ENCODE data around the gene NR2C2AP. TPM values are rescaled to one million over a fixed set of nuclear protein-coding genes. Genes with fewer than 3 reads are reported as not detected.
A peak's percentile ranks its signal among the peaks of the same experiment; 100 is the strongest.
"Not testable (repeated sequence)": the region's sequence is repeated elsewhere in the genome, so short reads cannot be mapped to it uniquely, and the experiment has no call there.

NR2C2AP gene
- total RNA-seq, 1 experiment from 2014 or later, result 25.8 TPM

DNA sequence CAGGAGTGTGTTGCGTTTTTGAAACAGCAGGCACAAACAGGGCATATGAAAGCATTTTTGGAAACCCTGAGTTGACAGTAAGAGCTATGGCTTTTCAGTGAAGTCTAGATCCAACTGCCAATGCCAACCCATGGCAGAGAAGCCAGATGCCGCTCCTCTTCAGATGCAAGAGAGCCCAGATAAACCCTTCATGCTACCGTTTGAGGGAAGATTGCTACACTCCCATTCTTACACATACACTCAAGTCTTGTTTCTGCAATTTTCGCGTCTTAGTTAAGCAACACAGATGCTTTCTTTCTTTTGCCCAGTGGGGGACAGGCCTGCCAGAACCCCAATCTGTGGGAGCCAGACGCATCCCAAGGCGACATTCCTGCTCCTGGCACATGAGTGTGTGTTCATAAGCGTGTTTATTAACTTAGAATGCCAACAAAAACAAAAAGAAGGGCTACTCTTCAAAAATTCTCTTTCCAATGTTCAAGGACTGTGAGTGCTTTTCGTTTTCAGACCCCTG lies 21.7 kb downstream of the NR2C2AP start:
- Histone ChIP-seq H3K36me3 (replicated peaks; ENCODE audit: control insufficient read depth, insufficient read depth, low read length) (peaks cover 2% of the 10 kb centered on the region), H3K4me3 (ENCODE audit: insufficient read depth, low read depth, low read length) (no peak overlapping the region)
- no peak for DNase-seq

DNA sequence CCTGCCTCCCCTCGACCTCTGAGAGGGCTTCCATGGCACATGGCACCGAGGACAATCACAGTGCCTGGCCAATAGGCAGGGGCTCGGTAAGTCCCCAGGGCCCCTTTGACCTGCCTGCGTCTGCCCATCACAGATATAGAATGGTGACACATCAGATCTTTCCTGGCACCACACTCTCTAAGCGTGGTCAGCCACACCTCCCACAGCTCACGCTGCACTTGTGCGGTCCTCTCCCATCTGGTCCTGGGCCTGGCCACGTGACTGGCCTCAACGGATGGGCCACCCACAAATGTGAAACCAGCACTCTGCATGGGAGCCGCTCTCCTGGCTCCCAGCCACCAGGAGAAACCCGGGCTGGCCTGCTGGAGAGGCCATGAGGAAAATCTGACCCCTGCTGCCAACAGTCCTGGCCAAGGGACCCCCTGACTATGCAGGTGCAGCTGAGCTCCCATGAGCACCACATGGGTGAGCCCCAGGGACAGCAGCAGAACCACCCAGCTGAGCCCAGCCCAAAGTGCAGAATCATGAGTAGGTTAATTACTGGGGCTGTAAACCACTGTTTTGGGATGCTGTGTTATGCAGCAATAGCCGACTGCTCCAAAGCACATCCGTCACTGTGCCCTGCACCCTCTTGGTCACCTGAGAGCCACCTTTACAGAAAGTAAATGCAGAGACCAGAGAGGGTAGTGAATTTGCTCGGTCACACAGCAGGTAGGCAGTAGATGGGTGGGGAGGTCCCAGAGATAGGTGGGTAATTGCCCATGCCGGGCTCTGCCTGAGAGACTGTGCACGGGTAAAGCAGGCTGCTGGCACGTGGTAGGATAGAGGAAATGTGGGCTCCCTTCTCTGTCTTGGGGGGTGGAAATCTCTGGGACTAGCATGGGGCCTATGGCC lies 23.4 kb downstream of the NR2C2AP start:
- Histone ChIP-seq H3K27me3 (ENCODE audit: control insufficient read depth, insufficient read depth, low read length) (no peaks in the 10 kb centered on the region), H3K4me3 (ENCODE audit: insufficient read depth, low read depth, low read length) (no peak overlapping the region), H3K36me3 (replicated peaks; ENCODE audit: control insufficient read depth, insufficient read depth, low read length) (no peaks in the 10 kb centered on the region; the same call in 1 of the 2 replicates)
- DNase-seq, result no peak

More for the DNA sequence above, 21.7 kb downstream of the NR2C2AP start:
- H3K27me3 ChIP-seq (ENCODE audit: control insufficient read depth, insufficient read depth, low read length), result no peaks in the 10 kb centered on the region

DNA sequence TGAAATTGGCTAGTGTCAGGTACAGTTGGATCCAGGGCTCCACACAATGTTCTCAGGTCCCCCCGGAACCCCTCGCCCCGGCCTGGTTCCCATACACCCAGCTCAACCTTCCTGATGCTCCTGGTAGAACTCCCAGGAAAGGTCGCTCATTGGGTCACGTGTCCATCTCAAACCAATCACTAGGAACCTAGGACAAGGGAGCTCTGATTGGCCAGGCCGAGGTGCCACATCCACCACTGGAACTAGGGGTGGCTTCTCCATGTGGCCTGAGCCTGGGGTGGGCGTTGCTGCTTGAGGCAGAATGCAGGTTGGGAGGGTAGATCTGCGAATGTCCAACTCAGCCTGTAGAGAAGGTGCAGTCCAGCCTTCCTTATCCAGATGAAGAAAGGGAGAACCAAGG lies 26.3 kb downstream of the NR2C2AP start:
- Histone ChIP-seq H3K36me3 (replicated peaks; ENCODE audit: control insufficient read depth, insufficient read depth, low read length) (no peaks in the 10 kb centered on the region; the same call in 1 of the 2 replicates), H3K27me3 (ENCODE audit: control insufficient read depth, insufficient read depth, low read length) (no peaks in the 10 kb centered on the region), H3K4me3 (ENCODE audit: insufficient read depth, low read depth, low read length) (no peak overlapping the region)
- DNase-seq, result peak; percentile 49

DNA sequence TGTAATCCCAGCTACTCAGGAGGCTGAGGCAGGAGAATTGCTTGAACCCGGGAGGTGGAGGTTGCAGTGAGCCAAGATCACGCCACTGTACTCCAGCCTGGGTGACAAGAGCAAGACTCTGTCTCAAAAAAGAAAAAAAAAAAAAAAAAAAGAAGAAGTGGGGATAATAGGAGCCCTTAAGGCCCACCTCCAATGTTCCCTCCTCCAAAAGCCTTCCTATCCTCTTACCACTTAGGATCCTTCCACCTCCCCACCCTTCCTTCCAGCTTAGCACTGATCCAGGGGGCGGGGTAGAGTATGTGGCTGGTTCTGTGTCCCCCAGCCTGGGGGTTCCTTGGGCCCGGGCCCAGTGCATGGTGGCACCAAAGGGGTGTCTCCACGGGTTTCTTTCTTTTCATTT lies 30.0 kb downstream of the NR2C2AP start:
- H3K27me3 ChIP-seq (ENCODE audit: control insufficient read depth, insufficient read depth, low read length), result peaks cover 18% of the 10 kb centered on the region
- H3K4me3 ChIP-seq (ENCODE audit: insufficient read depth, low read depth, low read length); H3K36me3 ChIP-seq (replicated peaks; ENCODE audit: control insufficient read depth, insufficient read depth, low read length); DNase-seq: not testable (repeated sequence)

DNA sequence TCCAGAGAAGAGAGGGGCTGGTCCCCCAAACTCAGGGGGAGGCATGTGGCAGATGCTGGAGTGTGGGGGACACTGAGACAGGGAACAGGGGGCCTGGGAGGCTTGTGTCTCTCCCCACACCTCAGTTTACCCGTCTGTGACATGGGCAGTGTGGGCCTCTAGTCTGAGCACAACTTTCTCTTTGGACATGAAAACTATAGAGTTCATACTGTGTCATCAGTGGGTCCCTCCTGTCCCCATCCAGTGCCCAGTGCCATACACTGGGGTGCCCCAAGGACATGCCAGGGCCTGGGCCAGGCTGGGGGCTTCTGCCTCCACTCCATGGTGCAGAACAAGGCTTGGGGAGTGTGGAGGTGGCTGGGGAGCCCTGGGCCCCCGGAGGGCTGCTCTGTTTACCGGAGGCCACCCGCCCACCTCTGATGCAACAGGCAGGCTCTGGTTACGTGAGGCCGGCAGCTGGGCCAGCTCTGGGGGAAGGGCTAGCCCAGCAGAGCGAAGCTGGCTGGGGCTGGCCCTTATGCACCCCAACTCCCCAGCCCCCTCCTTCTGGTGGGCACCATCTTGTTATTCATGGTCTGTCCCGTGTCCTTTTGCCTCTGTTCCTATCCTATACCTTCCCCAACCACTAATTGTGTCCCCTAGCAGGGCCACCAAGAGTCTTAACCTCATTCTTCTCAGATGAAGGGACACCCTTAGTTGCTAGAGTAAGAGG lies 31.2 kb downstream of the NR2C2AP start:
- Histone ChIP-seq H3K27me3 (ENCODE audit: control insufficient read depth, insufficient read depth, low read length) (peaks cover 18% of the 10 kb centered on the region), H3K4me3 (ENCODE audit: insufficient read depth, low read depth, low read length) (no peak overlapping the region), H3K36me3 (replicated peaks; ENCODE audit: control insufficient read depth, insufficient read depth, low read length) (no peaks in the 10 kb centered on the region)
- DNase-seq, result peak; percentile 76

DNA sequence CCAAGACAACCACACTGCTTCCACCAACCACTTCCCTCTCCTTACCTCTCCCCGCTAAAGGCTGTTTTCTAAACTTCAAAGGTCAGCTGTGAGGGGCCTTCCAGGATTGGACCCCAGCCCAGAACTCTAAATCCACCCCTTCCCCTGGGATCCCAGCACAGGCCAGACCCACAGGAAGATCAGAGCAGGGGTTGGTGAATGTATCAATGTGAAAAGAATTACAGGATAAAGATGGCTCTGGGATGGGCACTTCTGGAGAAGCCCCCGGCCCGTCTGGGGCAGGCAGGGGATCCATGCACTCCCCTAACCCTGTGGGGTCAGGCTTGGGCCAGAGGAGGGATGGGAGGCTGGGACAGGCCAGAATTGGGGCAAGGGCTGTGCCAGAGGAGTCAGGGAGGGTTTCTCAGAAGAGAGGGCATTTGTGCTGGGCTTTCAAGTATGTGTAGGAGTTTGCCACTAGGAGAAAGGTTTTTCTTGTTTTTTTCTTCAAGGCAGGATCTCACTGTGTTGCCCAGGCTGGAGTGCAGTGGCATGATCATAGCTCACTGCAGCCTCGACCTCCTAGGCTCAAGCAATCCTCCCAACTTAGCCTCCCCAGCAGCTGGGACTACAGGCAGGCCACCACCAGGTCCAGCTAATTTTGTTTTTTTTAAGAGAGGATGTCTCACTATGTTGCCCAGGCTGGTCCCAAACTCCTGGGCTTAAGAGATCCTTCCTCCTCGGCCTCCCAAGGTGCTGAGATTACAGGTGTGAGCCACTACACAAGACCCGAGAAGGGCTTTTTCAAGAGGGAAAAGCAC lies 32.1 kb downstream of the NR2C2AP start:
- Histone ChIP-seq H3K36me3 (replicated peaks; ENCODE audit: control insufficient read depth, insufficient read depth, low read length) (no peaks in the 10 kb centered on the region), H3K27me3 (ENCODE audit: control insufficient read depth, insufficient read depth, low read length) (peaks cover 18% of the 10 kb centered on the region), H3K4me3 (ENCODE audit: insufficient read depth, low read depth, low read length) (no peak overlapping the region)
- DNase-seq, result no peak

DNA sequence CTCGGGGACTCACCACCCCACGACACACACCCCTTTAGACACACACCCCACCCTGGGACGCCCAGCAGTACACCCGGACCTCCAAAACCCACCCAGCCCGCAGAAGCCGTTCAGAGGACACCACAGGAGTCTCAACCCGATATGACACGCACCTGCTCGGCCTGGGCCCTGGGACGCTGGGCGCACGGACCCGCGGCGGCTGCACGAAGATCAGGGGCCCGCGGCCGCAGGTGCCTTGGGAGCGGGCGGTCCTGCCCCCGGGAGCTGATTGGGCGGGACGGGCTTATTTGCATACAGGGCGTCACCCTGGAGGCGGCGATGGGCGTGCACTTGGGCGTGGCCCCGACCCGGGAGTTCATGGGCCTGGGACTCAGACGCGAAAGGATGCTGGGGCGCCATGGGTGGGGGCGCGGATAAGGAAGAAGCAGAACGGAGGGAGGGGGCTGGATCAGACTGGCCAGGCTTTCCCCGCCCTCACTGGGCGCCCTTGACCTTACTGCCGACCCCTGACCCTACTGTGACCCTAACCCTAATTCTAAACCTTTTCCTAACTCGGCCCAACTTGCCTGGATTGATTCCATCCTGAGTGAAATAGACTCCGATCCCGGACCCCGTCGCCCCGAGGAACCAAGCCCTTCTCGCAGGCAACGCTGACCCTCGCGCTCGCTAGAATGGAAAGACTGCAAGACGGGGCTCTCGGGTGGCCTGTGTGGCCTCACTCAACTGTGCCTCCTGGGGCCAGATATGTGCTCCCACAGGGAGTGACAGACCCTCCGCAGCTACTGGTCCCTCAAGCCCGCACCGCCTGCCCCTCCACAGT lies 33.0 kb downstream of the NR2C2AP start, which contains the start of gene MEF2B:
TSS of gene MEF2B (minus strand) at position 211 of the 820 bp plus-strand sequence. CDS start 19,528 bp downstream, outside the sequence.
- H3K4me3 ChIP-seq (ENCODE audit: insufficient read depth, low read depth, low read length), result peak within 1 kb of the TSS; percentile 37; the same call in 1 of the 2 replicates
- DNase-seq, result peak; percentile 100
- H3K27me3 ChIP-seq (ENCODE audit: control insufficient read depth, insufficient read depth, low read length), result peaks cover 18% of the 10 kb centered on the region
- no peaks in the 10 kb centered on the region for H3K36me3 ChIP-seq (replicated peaks; ENCODE audit: control insufficient read depth, insufficient read depth, low read length)

DNA sequence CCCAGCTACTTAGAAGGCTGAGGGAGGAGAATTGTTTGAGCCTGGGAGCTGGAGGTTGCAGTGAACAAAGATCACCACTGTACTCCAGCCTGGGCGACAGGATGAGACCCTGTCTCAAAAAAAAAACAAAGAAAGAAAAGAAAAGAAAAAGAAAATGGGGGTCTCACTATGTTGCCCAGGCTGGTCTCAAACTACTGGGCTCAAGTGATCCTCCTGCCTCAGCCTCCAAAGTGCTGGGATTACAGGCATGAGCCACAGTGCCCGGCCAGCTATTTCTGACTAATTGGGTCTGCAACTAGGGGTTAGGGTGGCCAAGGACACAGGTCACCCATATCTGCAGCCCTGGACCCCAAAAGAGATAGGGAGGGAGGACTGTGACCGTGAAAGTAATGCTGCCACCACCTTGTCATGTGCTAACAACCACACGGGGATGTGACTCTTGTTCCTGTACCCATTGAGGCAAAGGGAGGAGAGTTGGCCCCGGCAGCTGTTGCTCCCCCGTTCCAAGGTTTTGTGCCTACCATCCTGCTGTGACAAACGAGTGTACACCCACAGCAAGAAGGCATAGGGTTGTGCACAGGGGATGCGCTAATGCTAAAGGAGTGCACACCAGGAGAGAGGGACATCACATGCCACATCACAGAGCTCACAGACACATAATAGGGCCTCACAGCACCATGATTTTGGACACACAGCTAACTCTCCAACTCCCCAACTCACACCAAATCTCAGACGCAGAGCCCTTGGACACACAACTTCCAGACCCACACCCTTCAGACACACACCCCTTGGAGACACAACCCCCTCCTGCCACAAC lies 33.8 kb downstream of the NR2C2AP start:
- Histone ChIP-seq H3K36me3 (replicated peaks; ENCODE audit: control insufficient read depth, insufficient read depth, low read length) (no peaks in the 10 kb centered on the region), H3K27me3 (ENCODE audit: control insufficient read depth, insufficient read depth, low read length) (peaks cover 18% of the 10 kb centered on the region), H3K4me3 (ENCODE audit: insufficient read depth, low read depth, low read length) (peak overlapping the region; percentile 35; the same call in 1 of the 2 replicates)
- no peak for DNase-seq

DNA sequence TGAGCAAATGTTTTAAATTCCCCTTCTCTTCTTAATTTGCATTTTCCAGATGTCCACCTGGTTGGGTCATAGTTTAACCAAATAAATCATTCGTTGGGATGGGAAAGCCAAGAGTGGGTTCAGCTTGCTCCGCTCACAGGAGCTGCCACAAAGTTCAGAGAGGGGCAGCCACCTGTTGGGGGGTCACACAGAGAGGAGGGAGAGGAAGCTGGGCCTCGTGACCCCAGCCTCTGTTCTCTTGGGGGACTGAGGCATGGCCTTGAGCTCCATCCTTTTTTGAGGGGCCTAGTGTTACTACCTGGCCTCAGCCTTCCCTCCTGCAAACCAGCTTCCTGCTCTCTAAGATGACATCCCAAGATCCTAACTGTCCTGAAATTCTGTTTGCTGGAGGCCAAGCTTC lies 35.6 kb downstream of the NR2C2AP start:
- Histone ChIP-seq H3K4me3 (ENCODE audit: insufficient read depth, low read depth, low read length) (no peak overlapping the region), H3K36me3 (replicated peaks; ENCODE audit: control insufficient read depth, insufficient read depth, low read length) (no peaks in the 10 kb centered on the region), H3K27me3 (ENCODE audit: control insufficient read depth, insufficient read depth, low read length) (peaks cover 18% of the 10 kb centered on the region)
- DNase-seq, result no peak

DNA sequence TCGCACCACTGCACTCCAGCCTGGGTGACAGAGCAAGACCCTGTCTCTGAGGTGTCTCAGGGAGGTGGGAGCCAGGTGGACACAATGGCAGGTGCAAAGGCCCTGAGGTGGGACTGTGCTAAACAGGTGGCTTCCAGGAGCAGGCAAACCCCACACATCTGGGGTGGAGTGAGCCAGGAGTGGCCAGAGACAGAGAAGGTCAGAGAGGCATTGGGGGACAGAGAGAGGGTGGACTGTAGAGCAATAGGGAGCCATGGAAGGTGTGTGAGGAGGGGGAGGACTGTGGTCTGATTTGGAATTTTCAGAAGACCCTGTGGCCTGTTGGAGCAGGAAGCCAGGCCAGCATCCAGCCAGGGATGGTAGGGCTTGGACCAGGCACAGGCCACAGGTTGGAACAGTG lies 37.8 kb downstream of the NR2C2AP start:
- H3K27me3 ChIP-seq (ENCODE audit: control insufficient read depth, insufficient read depth, low read length), result peaks cover 12% of the 10 kb centered on the region
- H3K4me3 ChIP-seq (ENCODE audit: insufficient read depth, low read depth, low read length), result no peak overlapping the region
- DNase-seq, result no peak
- H3K36me3 ChIP-seq (replicated peaks; ENCODE audit: control insufficient read depth, insufficient read depth, low read length), result no peaks in the 10 kb centered on the region

DNA sequence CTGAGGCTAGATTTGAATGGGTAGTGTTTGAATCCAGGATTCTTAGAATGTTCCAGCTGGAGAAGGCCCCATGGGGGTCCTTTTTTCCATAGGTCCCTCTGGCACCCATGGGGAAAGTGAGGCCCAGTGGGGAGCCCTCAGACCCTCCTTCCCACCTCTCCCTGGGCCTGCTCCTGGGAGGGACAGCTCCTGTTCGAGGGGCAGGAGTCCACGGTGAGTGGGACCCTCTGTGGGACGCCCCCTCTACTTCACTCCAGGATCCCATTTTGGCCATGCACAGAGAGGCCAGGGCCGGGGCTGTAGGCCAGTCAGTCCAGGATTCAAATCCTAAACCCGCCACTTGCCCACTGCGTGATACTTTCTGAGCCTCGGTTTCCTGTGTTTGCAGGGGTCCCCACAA lies 40.7 kb downstream of the NR2C2AP start:
- Histone ChIP-seq H3K36me3 (replicated peaks; ENCODE audit: control insufficient read depth, insufficient read depth, low read length) (no peaks in the 10 kb centered on the region), H3K27me3 (ENCODE audit: control insufficient read depth, insufficient read depth, low read length) (no peaks in the 10 kb centered on the region), H3K4me3 (ENCODE audit: insufficient read depth, low read depth, low read length) (no peak overlapping the region)
- DNase-seq, result no peak

DNA sequence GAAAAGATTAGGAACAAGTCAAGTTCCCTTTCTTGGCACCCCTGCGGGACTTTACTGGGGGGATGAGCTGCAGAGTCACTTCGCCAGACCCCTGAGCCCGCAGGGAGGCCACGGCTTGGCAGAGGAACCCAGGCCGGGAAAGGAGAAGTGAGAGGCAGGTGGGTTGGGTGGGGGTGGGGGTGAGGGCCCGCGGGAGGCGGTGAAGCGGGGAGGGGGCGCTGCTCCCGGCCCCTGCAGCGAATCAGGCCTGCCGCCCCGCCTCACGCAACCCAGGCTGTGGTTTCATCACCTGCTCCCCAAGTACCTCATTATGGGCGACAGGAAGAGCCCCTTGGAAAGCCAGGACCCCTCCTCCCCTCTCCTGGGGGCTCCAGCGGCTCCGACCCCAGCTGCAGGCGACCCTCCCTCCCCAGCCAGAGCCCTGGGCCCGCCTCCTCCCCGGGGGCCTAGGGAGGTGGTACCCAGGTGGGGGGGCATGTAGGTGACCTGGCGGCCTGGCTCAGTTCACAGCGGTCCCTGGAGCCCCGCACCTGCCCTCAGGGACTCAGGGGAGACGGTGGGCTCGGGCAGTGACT lies 42.7 kb downstream of the NR2C2AP start:
- H3K27me3 ChIP-seq (ENCODE audit: control insufficient read depth, insufficient read depth, low read length), result no peaks in the 10 kb centered on the region
- peak; percentile 84 for DNase-seq
- H3K36me3 ChIP-seq (replicated peaks; ENCODE audit: control insufficient read depth, insufficient read depth, low read length), result no peaks in the 10 kb centered on the region
- no peak overlapping the region for H3K4me3 ChIP-seq (ENCODE audit: insufficient read depth, low read depth, low read length)

Measured in H7 (cell line).